NCI-H1417 treated with DMSO at 0.1 percent for 48 hours (cell line): ENCODE results near the gene FOS.
"Not testable (repeated sequence)": the region's sequence is repeated elsewhere in the genome, so short reads cannot be mapped to it uniquely, and the experiment has no call there.

ENCODE experiments used
- DNase-seq: peaks from one replicate; lab custom pipeline; 2025; lab: John Stamatoyannopoulos, UW

FOS gene

GRCh38 chr14:75294649-75295033 is 16.0 kb downstream of the FOS start:
- no peak for DNase-seq

- no peak for DNase-seq
These were observed 16.4 kb downstream of the FOS start for GRCh38 chr14:75295061-75295461.

DNA sequence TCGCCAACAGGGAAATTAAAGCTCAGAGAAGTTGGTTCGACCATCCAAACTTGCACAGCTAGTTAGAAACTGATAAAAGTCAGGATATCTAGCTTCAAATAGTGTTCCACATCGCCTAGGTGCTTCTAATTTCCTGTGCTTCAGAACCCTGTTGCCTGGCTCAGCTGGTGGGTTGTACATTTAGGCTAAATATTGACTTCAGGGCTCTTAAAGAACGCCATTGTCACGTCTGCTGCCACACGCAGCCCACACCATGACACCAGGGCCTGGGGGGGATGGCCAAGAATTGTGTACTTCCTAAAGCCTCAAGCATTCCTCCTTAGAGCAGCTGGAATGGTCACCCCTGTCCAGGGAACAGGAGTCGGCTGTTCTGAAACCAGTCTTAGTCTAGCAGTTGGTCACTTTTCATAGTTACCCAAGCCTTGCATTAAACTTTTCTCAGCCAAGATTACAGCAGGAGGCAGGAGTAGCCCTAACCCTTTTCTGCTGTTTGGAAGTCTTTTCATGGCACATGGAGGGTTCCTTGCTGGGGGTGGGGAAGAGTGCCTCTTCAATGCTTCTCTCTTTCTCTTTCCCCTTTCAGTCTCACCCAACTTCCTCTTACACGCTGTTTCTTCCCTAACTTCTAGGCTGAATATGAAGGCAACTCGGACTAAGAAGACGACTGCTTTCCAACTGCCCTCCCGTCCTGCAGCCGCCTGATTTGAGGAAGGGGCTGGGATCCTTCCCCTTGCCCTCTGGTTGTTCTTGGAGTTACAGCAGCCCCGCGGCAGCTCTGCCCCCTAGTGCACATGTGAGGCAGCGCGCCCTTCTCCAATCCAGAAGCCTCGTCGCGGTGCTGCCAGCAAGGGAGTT is 17.1 kb downstream of the FOS start:
- DNase-seq, result peak; percentile 15

DNA sequence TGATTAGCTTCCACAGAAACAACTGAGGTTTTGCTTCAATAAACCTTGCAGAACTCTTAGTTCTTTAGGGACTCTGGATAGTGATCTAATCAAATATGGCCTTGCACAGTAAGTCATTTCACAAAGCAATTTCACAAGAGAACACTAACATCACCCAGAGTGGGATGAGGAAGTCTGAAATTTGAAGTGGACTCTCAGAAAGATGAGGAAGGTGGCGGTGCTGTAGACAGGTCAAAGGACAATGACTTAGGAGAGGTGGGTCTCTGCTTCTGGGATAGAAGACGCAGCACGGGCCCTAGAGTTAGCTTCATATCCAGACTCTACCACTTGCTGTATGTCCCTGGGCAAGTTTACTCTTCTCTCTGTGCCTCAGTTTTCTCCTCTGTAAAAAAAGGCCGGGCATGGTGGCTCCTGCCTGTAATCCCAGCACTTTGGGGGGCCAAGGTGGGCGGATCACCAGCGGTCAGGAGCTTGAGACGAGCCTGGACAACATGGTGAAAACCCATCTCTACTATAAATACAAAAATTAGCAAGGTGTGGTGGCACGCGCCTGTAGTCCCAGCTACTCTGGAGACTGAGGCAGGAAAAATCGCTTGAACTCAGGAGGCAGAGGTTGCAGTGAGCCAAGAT is 18.9 kb downstream of the FOS start:
- DNase-seq, result no peak

GRCh38 chr14:75298187-75298965 is 19.7 kb downstream of the FOS start:
- DNase-seq, result no peak

GRCh38 chr14:75299059-75299458 is 20.4 kb downstream of the FOS start:
- DNase-seq, result no peak

DNA sequence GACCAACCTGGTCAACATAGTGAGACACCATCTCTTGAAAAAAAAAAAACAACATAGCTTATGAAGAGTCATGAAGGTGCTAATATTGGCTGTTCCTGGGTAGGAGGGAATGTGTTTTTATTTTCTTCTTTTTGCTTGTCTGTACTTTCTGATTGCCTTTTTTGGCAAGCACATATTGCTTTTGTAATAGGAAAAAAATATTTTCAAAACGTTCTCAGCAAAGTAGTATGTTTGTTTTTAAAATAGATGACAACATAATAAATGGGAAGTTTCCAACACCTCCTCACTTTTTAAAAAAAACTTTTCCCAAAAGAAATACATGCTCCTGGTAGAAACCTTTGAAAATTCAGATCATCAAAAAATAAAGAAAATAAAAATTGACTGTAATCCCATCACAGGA is 20.9 kb downstream of the FOS start:
- DNase-seq, result no peak

DNA sequence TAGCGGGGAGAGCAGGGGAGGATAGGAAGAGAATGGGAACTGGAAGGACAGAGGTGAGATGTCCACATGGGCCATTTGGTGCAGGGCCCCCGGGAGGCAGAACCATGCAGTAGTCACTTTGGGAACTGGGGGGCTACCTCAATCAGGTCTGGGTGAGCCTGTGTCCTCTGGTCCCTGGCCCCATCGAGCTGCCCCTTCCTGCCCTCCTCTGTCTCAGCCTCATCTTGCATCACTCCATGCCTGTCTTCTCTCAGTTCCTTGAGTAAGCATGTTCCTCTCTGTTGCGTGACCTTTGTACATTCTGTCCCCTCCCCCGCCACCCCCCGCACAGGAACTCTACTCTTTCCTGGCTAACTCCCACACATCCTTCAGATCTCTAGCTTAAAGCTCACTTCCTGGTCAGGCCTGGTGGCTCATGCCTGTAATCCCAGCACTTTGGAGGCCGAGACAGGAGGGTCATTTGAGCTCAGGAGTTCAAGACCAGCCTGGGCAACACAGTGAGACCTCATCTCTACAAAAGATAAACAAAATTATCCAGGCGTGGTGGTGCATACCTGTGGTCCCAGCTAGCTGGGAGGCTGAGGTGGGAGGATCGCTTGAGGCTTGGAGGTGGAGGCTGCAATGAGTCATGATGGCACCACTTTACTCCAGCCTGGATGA is 23.2 kb downstream of the FOS start:
- no peak for DNase-seq

GRCh38 chr14:75303381-75303789 is 24.8 kb downstream of the FOS start:
- peak; percentile 25 for DNase-seq

GRCh38 chr14:75306410-75306809 is 27.8 kb downstream of the FOS start:
- not testable (repeated sequence) for DNase-seq

DNA sequence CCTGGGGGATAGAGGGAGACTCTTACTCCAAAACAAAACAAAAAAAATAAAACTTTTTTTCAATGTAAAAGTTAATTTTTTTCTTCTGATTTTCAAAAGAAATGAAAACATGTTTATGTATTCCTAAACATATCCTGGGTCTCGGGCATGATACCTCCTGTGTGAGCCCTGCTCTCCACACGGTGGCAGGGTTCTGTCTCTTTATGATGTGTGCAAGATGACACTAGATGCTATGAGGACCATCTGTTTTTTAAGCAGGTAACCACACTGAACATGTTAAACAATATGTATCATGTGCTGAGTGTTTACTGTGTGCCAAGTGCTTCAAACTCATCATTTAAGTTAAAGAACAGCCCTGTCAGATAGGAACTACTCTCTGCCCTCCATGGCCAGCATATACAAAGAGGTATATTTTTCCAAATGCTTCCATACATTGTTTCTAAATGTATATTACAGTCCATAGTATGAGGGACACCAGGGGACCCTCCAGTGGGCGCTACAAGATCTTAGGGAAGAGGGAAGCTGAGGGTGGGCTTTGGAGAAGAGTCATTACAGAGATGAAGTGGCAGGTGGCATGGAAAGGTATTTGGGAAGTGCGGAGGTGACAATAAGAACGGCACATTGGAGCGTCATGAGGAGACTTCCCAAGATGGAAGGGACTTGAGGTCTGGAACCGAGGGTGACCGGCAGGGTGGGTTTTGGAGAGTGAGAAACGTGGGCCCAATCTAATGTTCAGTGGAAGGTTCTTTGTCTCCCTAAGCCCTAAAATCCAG is 28.5 kb downstream of the FOS start:
- DNase-seq, result no peak

GRCh38 chr14:75307700-75308379 is 29.2 kb downstream of the FOS start:
- DNase-seq, result peak; percentile 32

- not testable (repeated sequence) for DNase-seq
These were observed 30.4 kb downstream of the FOS start for GRCh38 chr14:75308991-75309390.

GRCh38 chr14:75309561-75309960 is 30.9 kb downstream of the FOS start:
- DNase-seq, result not testable (repeated sequence)

- peak; percentile 75 for DNase-seq
These were observed 31.9 kb downstream of the FOS start for GRCh38 chr14:75310295-75311111.

GRCh38 chr14:75311356-75311755 is 32.7 kb downstream of the FOS start:
- DNase-seq, result no peak

- DNase-seq, result no peak
These were observed 33.7 kb downstream of the FOS start for GRCh38 chr14:75312341-75312740.

DNA sequence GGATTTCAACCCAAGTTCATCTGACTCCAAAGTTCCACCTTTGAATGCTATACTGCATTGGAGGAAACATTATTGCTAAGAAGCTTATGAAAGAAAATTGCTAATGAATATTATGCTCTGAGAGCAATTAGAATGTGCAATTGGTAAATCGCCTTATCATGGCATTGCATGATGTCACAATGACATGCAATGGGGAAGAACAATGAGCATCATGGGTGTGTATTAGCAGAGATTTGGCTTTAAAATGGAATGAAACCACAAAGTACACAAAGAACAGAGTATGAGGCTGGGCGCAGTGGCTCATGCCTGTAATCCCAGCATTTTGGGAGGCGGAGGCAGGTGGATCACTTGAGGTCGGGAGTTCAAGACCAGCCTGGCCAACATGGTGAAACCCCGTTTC is 34.7 kb downstream of the FOS start:
- no peak for DNase-seq

- no peak for DNase-seq
These were observed 36.5 kb downstream of the FOS start for GRCh38 chr14:75315144-75315543.

DNA sequence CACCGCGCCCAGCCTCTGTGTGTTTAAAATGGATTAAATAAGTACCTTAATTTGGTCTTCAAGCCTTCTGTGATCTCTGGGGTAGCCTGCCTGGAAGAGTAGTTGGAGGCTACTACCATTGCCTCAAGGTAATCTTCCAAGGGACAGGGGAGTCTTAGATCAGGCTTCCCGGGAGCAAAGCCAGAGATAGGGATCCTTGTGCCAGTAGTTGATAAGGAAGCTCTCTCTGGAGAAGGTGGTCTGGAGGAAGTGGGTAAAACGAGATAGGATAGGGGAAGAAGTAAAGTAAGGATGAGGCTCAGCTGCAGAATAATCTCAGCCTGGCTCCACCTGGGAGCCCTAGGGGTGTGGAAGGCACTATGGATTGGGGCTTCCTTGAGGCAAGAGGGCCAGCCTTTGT is 38.5 kb downstream of the FOS start:
- no peak for DNase-seq
